K562 (cell line): ENCODE measurements around the gene CSF2RB. TPM values are rescaled to one million over a fixed set of nuclear protein-coding genes. Genes with fewer than 3 reads are reported as not detected.

Source experiments
- ATAC-seq: fragments of 200-7000 bp; cut with Tn5 transposase; 3 replicates; pipeline ENCODE4 v1.9.1; 2020; ENCODE audit warnings: moderate library complexity
- BruUV-seq: library from RNA; stranded (reverse); fragments of 400-500 nt; replicated peaks from 2 replicates; lab custom pipeline; 2021; lab: Mats Ljungman, UMichigan
- CTCF ChIA-PET: fragments of 300-600 bp; formaldehyde crosslinking; extraction: SDS; loops from one replicate; lab custom pipeline; 2021; ENCODE audit warnings: low intra/inter-chr PET ratio; lab: Yijun Ruan, JAX
- POLR2A ChIA-PET: fragments of 300-600, 350-650 bp; sonication (Branson Sonifier 250); formaldehyde crosslinking; extraction: SDS; loops from one replicate; lab custom pipeline; 2021; ENCODE audit warnings: antibody characterized with exemption, inconsistent platforms; lab: Yijun Ruan, JAX
- DNase-seq, 4 experiments: peaks; one replicate each; pipeline versions ENCODE4 v3.0.0 to v3.0.0-alpha.2; 2011 to 2018; ENCODE audit warnings: low spot score in 3 of 4, mixed read lengths in 3 of 4; ENCODE audit errors: extremely low read depth in 1 of 4
- FAIRE-seq: peaks from 2 replicates; lab custom pipeline; 2011; peaks lifted over from hg19 to GRCh38; lab: Jason Lieb, UNC
- H2AFZ ChIP-seq: 2 replicates; pipeline ENCODE4 v1.6.0; 2011; ENCODE audit warnings: low read depth, low read length, control low read depth, inconsistent platforms
- H3K27ac ChIP-seq: fragments of 200-600 bp; 3 replicates; pipeline ENCODE4 v1.8.0; 2011; ENCODE audit warnings: low read depth, mild to moderate bottlenecking, control low read depth, inconsistent platforms, low read length, moderate library complexity, mixed read lengths; ENCODE audit errors: extremely low read depth
- H3K27me3 ChIP-seq, 2 experiments: fragments of 300-600 bp in 1 of 2; 2 replicates in 1 of 2; 3 replicates in 1 of 2; pipeline versions ENCODE4 v1.6.0 to v1.8.0; 2011; ENCODE audit warnings: inconsistent platforms in 2 of 2, low read length in 2 of 2, mild to moderate bottlenecking in 1 of 2, mixed read lengths in 1 of 2, moderate library complexity in 1 of 2; ENCODE audit not compliant: control insufficient read depth in 2 of 2, insufficient read depth in 2 of 2
- H3K36me3 ChIP-seq: fragments of 300-600 bp; 3 replicates; pipeline ENCODE4 v1.8.0; 2011; ENCODE audit warnings: mild to moderate bottlenecking, low read length, inconsistent platforms; ENCODE audit not compliant: control insufficient read depth, insufficient read depth
- H3K4me1 ChIP-seq, 2 experiments: fragments of 200-600 bp in 1 of 2; replicated peaks in 1 of 2; 2 replicates in 1 of 2; 3 replicates in 1 of 2; pipeline versions ENCODE4 v1.5.1 to v1.8.0; 2011; ENCODE audit warnings: inconsistent platforms in 2 of 2, low read length in 2 of 2, mild to moderate bottlenecking in 1 of 2, mixed read lengths in 1 of 2, moderate library complexity in 1 of 2; ENCODE audit not compliant: control insufficient read depth in 2 of 2, insufficient read depth in 2 of 2
- H3K4me2 ChIP-seq: 2 replicates; pipeline ENCODE4 v1.6.1; 2011; ENCODE audit warnings: low read length, control low read depth, inconsistent platforms, mixed read lengths; ENCODE audit not compliant: insufficient read depth
- H3K4me3 ChIP-seq: fragments of 200-600 bp; sonication (generic), shearing (Covaris generic); 2 replicates; pipeline ENCODE4 v1.5.1; 2016; ENCODE audit warnings: control low read depth, inconsistent platforms
- H3K79me2 ChIP-seq: fragments of 200-600 bp; 3 replicates; pipeline ENCODE4 v1.8.0; 2011; ENCODE audit warnings: low read length, inconsistent platforms; ENCODE audit not compliant: control insufficient read depth, insufficient read depth
- H3K9ac ChIP-seq, 2 experiments: 2 replicates each; pipeline versions ENCODE4 v1.6.0 to v1.6.1; 2011; ENCODE audit warnings: low read depth in 2 of 2, low read length in 2 of 2, control low read depth in 1 of 2, inconsistent platforms in 1 of 2, mild to moderate bottlenecking in 1 of 2, mixed read lengths in 1 of 2; ENCODE audit not compliant: insufficient read depth in 1 of 2
- H3K9me1 ChIP-seq: one replicate; pipeline ENCODE4 v1.6.0; 2011; ENCODE audit warnings: inconsistent platforms, mild to moderate bottlenecking, low read length, moderate library complexity; ENCODE audit not compliant: control insufficient read depth, insufficient read depth
- H3K9me3 ChIP-seq: replicated peaks from 2 replicates; pipeline ENCODE4 v1.5.1; 2011; ENCODE audit warnings: low read depth, low read length, inconsistent platforms; ENCODE audit not compliant: control insufficient read depth, insufficient read depth
- H4K20me1 ChIP-seq: replicated peaks from 2 replicates; pipeline ENCODE4 v1.6.1; 2011; ENCODE audit warnings: low read length, inconsistent platforms, mixed read lengths; ENCODE audit not compliant: control insufficient read depth, insufficient read depth
- ETV5 ChIP-seq: sonication (generic); formaldehyde crosslinking; IDR thresholded peaks from 2 replicates; pipeline ENCODE4 v1.4.0; 2020; ENCODE audit warnings: low read depth, mild to moderate bottlenecking, missing genetic modification reagents
- HNRNPH1 ChIP-seq: fragments of 200-400 bp; formaldehyde crosslinking; optimal IDR thresholded peaks from 2 replicates; pipeline ENCODE3; 2017; ENCODE audit warnings: low read depth, mild to moderate bottlenecking, low read length, moderate library complexity
- LARP7 ChIP-seq: fragments of 450-650 bp; IDR thresholded peaks from 2 replicates; pipeline ENCODE4 v1.6.1; 2016
- POLR3G ChIP-seq: IDR thresholded peaks from 2 replicates; pipeline ENCODE4 v1.6.1; 2011; ENCODE audit not compliant: insufficient read length, insufficient replicate concordance; ENCODE audit errors: extremely low read depth
- ZNF764 ChIP-seq: fragments of 250-450 bp; sonication (Bioruptor Pico); IDR thresholded peaks from 2 replicates; pipeline ENCODE4 v1.4.0; 2020; ENCODE audit warnings: low read depth, mild to moderate bottlenecking, moderate library complexity
- WGBS: fragments of 100-300 bp; shearing (Covaris generic); methylation state at CpG from one replicate; pipeline ENCODE4 v1.1.6; 2016; ENCODE audit warnings: low coverage, mixed read lengths; ENCODE audit not compliant: insufficient coverage; ENCODE audit errors: missing lambda C conversion rate; 5-methylcytosine and 5-hydroxymethylcytosine counted together
- in situ Hi-C: fragments of 300-500 bp; cut with MboI; formaldehyde crosslinking; loops from 4 replicates; pipeline ENCODE4 v1.15.0; 2018; ENCODE audit warnings: inconsistent platforms, mixed read lengths
- intact Hi-C: fragments of 100-400 bp; cut with micrococcal nuclease; formaldehyde crosslinking; loops from 2 replicates; pipeline ENCODE4 v1.14.2; 2022
- polyA plus RNA-seq, 8 experiments: library from polyadenylated mRNA; depleted of rRNA in 4 of 8; stranded (reverse) in 5 of 8; unstranded in 3 of 8; fragments of >200 nt; fragmentation: Nextera tagmentation in 2 of 8; fragmentation: Illumina TruSeq in 1 of 8; extraction: Ambion mirVana in 2 of 8; extraction: Trizol in 1 of 8; gene quantifications; 2 replicates each; pipeline versions ENCODE4 v1.2.1 to v1.2.3, GENCODE V29; 2011 to 2014; ENCODE audit warnings: inconsistent platforms in 1 of 8, missing spikeins in 1 of 8
- total RNA-seq, 7 experiments: library from RNA; depleted of rRNA in 6 of 7; stranded (reverse); fragments of >200 nt in 6 of 7; fragmentation: Illumina TruSeq in 2 of 7; extraction: Trizol in 2 of 7; gene quantifications; 2 replicates each; pipeline versions ENCODE4 v1.2.1 to v1.2.3, GENCODE V29; 2011 to 2021; ENCODE audit warnings: low replicate concordance in 1 of 7
- TF ChIP-seq, protein P1 (sequence below): fragments of 450-650 bp; IDR thresholded peaks from one replicate; pipeline ENCODE4 v1.6.1; 2018; ENCODE audit warnings: mild to moderate bottlenecking, moderate library complexity; ENCODE audit not compliant: partially characterized antibody
- TF ChIP-seq, protein P2 (sequence below), 2 experiments: fragments of 450-650 bp; formaldehyde crosslinking in 1 of 2; IDR thresholded peaks; 2 replicates each; pipeline versions ENCODE4 v1.4.0 to v1.6.1; 2014 to 2020; ENCODE audit warnings: mild to moderate bottlenecking in 2 of 2, borderline replicate concordance in 1 of 2, low read depth in 1 of 2
- TF ChIP-seq, protein P3 (sequence below): fragments of 450-650 bp; formaldehyde crosslinking; IDR thresholded peaks from 2 replicates; pipeline ENCODE4 v1.4.0; 2022; ENCODE audit warnings: mild to moderate bottlenecking, moderate library complexity

CSF2RB gene
- total and polyA plus RNA-seq, 9 of the 15 experiments (the other 6 are each of a cell fraction or from before 2014, with no cell fraction given) = 0.04 to 1.0 (median 0.36) TPM

DNA sequence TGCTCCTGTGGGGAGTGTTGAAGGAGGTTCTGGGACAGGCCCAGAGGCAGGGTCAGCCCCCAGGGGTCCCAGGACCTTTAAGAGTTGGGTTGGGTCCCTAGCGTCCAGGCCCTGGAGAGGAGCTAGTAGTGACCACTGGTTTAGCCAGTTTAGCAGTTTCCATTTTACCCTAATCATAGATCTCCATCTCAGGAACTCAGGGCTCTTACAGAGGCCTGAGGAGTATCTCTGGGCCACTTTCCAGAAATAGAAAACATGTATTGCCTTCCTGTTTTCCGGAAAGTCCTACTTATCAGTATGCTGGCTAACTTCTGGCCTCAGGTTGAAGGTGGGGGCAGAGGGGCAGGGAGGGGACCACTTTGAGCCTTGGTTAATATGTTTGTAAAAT is 39.1 kb upstream of the CSF2RB start:
- Histone ChIP-seq H2AFZ (no peak overlapping the region), H3K9me3 (no peaks in the 10 kb centered on the region), H3K4me2 (no peak overlapping the region), H3K79me2 (no peaks in the 10 kb centered on the region), H4K20me1 (no peaks in the 10 kb centered on the region), H3K27ac (no peak overlapping the region), H3K36me3 (no peaks in the 10 kb centered on the region), H3K27me3 (peaks cover 4 to 25% of the 10 kb centered on the region in 2 experiments; a peak in 3 of 5 replicates), H3K4me1 (0 out of 5 replicates have a peak, but pooled peaks cover 0 to 2% of the 10 kb centered on the region in 2 experiments), H3K9me1 (no peaks in the 10 kb centered on the region), H3K9ac (no peak overlapping the region), H3K4me3 (no peak overlapping the region)
- ATAC-seq (no peak), DNase-seq (no peak), FAIRE-seq (no peak)
- BruUV-seq = no TSS peak
- POLR2A ChIA-PET = no interaction called here
- CTCF ChIA-PET = no interaction called here
- in situ Hi-C loops = no loop called here
- 6% methylated on average over 2 of the region's 2 CpGs for WGBS
- intact Hi-C loops = loop anchor here (5.0 to 10.0 kb wide), 2 partner anchors 103 to 170 kb away; no protein-coding TSS in a partner anchor
- TF ChIP-seq POLR3G (no peak), LARP7 (no peak), HNRNPH1 (no peak), ZNF764 (no peak), ETV5 (CRISPR knock-in tag) (no peak)
- TF ChIP-seq, protein P1, sequence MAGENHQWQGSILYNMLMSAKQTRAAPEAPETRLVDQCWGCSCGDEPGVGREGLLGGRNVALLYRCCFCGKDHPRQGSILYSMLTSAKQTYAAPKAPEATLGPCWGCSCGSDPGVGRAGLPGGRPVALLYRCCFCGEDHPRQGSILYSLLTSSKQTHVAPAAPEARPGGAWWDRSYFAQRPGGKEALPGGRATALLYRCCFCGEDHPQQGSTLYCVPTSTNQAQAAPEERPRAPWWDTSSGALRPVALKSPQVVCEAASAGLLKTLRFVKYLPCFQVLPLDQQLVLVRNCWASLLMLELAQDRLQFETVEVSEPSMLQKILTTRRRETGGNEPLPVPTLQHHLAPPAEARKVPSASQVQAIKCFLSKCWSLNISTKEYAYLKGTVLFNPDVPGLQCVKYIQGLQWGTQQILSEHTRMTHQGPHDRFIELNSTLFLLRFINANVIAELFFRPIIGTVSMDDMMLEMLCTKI = no peak
- TF ChIP-seq, protein P2, sequence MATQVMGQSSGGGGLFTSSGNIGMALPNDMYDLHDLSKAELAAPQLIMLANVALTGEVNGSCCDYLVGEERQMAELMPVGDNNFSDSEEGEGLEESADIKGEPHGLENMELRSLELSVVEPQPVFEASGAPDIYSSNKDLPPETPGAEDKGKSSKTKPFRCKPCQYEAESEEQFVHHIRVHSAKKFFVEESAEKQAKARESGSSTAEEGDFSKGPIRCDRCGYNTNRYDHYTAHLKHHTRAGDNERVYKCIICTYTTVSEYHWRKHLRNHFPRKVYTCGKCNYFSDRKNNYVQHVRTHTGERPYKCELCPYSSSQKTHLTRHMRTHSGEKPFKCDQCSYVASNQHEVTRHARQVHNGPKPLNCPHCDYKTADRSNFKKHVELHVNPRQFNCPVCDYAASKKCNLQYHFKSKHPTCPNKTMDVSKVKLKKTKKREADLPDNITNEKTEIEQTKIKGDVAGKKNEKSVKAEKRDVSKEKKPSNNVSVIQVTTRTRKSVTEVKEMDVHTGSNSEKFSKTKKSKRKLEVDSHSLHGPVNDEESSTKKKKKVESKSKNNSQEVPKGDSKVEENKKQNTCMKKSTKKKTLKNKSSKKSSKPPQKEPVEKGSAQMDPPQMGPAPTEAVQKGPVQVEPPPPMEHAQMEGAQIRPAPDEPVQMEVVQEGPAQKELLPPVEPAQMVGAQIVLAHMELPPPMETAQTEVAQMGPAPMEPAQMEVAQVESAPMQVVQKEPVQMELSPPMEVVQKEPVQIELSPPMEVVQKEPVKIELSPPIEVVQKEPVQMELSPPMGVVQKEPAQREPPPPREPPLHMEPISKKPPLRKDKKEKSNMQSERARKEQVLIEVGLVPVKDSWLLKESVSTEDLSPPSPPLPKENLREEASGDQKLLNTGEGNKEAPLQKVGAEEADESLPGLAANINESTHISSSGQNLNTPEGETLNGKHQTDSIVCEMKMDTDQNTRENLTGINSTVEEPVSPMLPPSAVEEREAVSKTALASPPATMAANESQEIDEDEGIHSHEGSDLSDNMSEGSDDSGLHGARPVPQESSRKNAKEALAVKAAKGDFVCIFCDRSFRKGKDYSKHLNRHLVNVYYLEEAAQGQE (IDR thresholded peaks at IDR 0.05; ENCODE audit: borderline replicate concordance) = no peak
- TF ChIP-seq, protein P2 (CRISPR knock-in tag; IDR thresholded peaks at IDR 0.05; ENCODE audit: low read depth) = no peak
- TF ChIP-seq, protein P3, sequence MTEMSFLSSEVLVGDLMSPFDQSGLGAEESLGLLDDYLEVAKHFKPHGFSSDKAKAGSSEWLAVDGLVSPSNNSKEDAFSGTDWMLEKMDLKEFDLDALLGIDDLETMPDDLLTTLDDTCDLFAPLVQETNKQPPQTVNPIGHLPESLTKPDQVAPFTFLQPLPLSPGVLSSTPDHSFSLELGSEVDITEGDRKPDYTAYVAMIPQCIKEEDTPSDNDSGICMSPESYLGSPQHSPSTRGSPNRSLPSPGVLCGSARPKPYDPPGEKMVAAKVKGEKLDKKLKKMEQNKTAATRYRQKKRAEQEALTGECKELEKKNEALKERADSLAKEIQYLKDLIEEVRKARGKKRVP = no peak
